Measurements from ENCODE around the gene CYP4A22. TPM values are rescaled to one million over a fixed set of nuclear protein-coding genes. Genes with fewer than 3 reads are reported as not detected.
"Not testable (repeated sequence)": the region's sequence is repeated elsewhere in the genome, so short reads cannot be mapped to it uniquely, and the experiment has no call there.

Gene CYP4A22
- total RNA-seq, 1 donor from 2014 or later: not detected

DNA sequence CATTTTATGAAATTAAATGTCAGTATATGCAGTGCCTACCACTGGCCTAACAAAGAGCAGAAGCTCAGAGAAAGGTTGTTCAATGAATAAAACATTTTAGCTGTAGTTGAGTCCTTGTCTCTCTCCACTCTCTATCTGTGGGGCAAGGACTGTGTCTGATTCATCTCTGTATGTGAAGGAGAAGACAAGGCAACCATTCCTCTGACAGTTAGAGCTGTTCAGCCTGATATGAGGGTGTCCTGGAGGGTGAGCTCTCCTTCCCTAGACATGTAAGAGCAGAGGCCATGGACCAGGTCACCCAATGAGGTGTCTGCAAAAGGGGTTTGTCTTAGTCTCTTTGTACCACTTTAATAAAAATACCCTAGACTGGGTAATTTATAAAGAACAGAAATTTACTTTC lies 57.1 kb downstream of the CYP4A22 start:
- TF ChIP-seq, protein P1, sequence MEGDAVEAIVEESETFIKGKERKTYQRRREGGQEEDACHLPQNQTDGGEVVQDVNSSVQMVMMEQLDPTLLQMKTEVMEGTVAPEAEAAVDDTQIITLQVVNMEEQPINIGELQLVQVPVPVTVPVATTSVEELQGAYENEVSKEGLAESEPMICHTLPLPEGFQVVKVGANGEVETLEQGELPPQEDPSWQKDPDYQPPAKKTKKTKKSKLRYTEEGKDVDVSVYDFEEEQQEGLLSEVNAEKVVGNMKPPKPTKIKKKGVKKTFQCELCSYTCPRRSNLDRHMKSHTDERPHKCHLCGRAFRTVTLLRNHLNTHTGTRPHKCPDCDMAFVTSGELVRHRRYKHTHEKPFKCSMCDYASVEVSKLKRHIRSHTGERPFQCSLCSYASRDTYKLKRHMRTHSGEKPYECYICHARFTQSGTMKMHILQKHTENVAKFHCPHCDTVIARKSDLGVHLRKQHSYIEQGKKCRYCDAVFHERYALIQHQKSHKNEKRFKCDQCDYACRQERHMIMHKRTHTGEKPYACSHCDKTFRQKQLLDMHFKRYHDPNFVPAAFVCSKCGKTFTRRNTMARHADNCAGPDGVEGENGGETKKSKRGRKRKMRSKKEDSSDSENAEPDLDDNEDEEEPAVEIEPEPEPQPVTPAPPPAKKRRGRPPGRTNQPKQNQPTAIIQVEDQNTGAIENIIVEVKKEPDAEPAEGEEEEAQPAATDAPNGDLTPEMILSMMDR (IDR thresholded peaks at IDR 0.05; ENCODE audit: insufficient read depth, low read length, poor library complexity, severe bottlenecking): no peak
- Histone ChIP-seq H3K4me3 (ENCODE audit: low read depth, low read length) (no peak overlapping the region), H3K36me3 (ENCODE audit: control insufficient read depth, insufficient read depth, low read length) (no peaks in the 10 kb centered on the region), H3K27me3 (ENCODE audit: control insufficient read depth, insufficient read depth, low read length) (no peaks in the 10 kb centered on the region)
- DNase-seq (ENCODE audit: low read depth): no peak

GRCh38 chr1:47195981-47196380 lies 58.7 kb downstream of the CYP4A22 start:
- not testable (repeated sequence) for DNase-seq (ENCODE audit: low read depth); H3K4me3 ChIP-seq (ENCODE audit: low read depth, low read length); H3K27me3 ChIP-seq (ENCODE audit: control insufficient read depth, insufficient read depth, low read length); H3K36me3 ChIP-seq (ENCODE audit: control insufficient read depth, insufficient read depth, low read length)

DNA sequence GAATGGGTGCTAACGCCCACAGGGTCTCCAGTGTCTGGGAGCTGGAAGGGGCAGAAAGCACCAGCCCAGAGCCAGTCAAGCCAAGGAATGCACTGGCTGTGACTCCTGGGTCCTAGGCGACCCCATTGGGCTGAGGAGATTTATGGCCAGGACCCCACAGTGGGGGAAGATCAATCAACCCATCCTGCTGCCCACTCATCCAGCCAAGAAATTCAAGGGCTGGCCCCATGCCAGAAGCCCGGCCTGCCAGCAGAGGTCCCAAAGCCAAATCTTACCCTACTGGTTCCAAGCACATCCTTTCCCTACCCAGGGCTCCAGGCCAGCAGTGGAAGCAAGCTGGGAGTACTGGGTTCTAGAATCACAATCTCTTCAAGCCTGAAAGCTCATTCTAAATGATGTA lies 59.4 kb downstream of the CYP4A22 start:
- H3K36me3 ChIP-seq (ENCODE audit: control insufficient read depth, insufficient read depth, low read length): no peaks in the 10 kb centered on the region
- no peak for DNase-seq (ENCODE audit: low read depth)
- H3K27me3 ChIP-seq (ENCODE audit: control insufficient read depth, insufficient read depth, low read length): no peaks in the 10 kb centered on the region
- no peak overlapping the region for H3K4me3 ChIP-seq (ENCODE audit: low read depth, low read length)
- TF ChIP-seq, protein P1 (IDR thresholded peaks at IDR 0.05; ENCODE audit: insufficient read depth, low read length, poor library complexity, severe bottlenecking): no peak

DNA sequence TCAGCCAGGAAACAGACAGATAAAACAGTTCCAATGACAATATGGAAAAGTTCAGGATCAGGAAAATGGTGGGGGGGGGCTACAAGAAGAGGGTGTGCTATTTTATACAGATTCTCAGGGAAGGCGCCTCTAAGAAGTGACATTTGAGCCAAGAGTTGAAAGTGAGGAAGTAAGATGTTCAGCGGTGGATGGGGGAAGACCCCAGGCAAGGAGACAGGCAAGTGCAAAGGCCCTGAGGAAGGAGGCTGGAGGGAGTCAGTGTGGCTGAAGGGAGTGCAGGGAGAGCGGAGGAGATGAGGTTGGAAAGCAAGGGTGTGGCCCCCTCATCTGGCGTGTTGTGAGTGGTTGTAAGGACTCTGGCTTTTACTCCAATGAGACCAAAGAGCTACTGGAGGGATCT lies 61.0 kb downstream of the CYP4A22 start:
- Histone ChIP-seq H3K36me3 (ENCODE audit: control insufficient read depth, insufficient read depth, low read length) (no peaks in the 10 kb centered on the region), H3K27me3 (ENCODE audit: control insufficient read depth, insufficient read depth, low read length) (no peaks in the 10 kb centered on the region), H3K4me3 (ENCODE audit: low read depth, low read length) (no peak overlapping the region)
- TF ChIP-seq, protein P1 (IDR thresholded peaks at IDR 0.05; ENCODE audit: insufficient read depth, low read length, poor library complexity, severe bottlenecking): no peak
- no peak for DNase-seq (ENCODE audit: low read depth)

Other genes starting within 250 kb of the CYP4A22 start
- gene CYP4A11, start 196.0 kb upstream of the CYP4A22 start, total RNA-seq: not detected in 2 replicates
- gene CYP4X1, start 113.8 kb upstream of the CYP4A22 start, total RNA-seq: 0.34 TPM in 1 of 2 replicates, not detected in the other
- gene CYP4Z1, start 70.2 kb upstream of the CYP4A22 start, total RNA-seq: not detected in 2 replicates
- gene PDZK1IP1, start 52.6 kb downstream of the CYP4A22 start, total RNA-seq: 22.7 and 28.1 TPM in 2 replicates
- 0.71 and 0.75 TPM in 2 replicates for gene TAL1, start 94.8 kb downstream of the CYP4A22 start, total RNA-seq
- 4.9 and 5.5 TPM in 2 replicates for gene STIL, start 176.7 kb downstream of the CYP4A22 start, total RNA-seq
- 62.0 and 74.7 TPM in 2 replicates for gene CMPK1, start 196.3 kb downstream of the CYP4A22 start, total RNA-seq